K562 (cell line): Measurements from ENCODE around the gene RNF150. TPM values are rescaled to one million over a fixed set of nuclear protein-coding genes. Genes with fewer than 3 reads are reported as not detected.

Experiments
- ATAC-seq: fragments of 200-7000 bp; cut with Tn5 transposase; 3 replicates; pipeline ENCODE4 v1.9.1; 2020; ENCODE audit warnings: moderate library complexity
- BruUV-seq: library from RNA; stranded (reverse); fragments of 400-500 nt; replicated peaks from 2 replicates; lab custom pipeline; 2021; lab: Mats Ljungman, UMichigan
- CTCF ChIA-PET: fragments of 300-600 bp; formaldehyde crosslinking; extraction: SDS; loops from one replicate; lab custom pipeline; 2021; ENCODE audit warnings: low intra/inter-chr PET ratio; lab: Yijun Ruan, JAX
- POLR2A ChIA-PET: fragments of 300-600, 350-650 bp; sonication (Branson Sonifier 250); formaldehyde crosslinking; extraction: SDS; loops from one replicate; lab custom pipeline; 2021; ENCODE audit warnings: antibody characterized with exemption, inconsistent platforms; lab: Yijun Ruan, JAX
- DNase-seq, 4 experiments: peaks; one replicate each; pipeline versions ENCODE4 v3.0.0 to v3.0.0-alpha.2; 2011 to 2018; ENCODE audit warnings: low spot score in 3 of 4, mixed read lengths in 3 of 4; ENCODE audit errors: extremely low read depth in 1 of 4
- FAIRE-seq: peaks from 2 replicates; lab custom pipeline; 2011; peaks lifted over from hg19 to GRCh38; lab: Jason Lieb, UNC
- H2AFZ ChIP-seq: 2 replicates; pipeline ENCODE4 v1.6.0; 2011; ENCODE audit warnings: low read depth, low read length, control low read depth, inconsistent platforms
- H3K27ac ChIP-seq: fragments of 200-600 bp; 3 replicates; pipeline ENCODE4 v1.8.0; 2011; ENCODE audit warnings: low read depth, mild to moderate bottlenecking, control low read depth, inconsistent platforms, low read length, moderate library complexity, mixed read lengths; ENCODE audit errors: extremely low read depth
- H3K27me3 ChIP-seq, 2 experiments: fragments of 300-600 bp in 1 of 2; 2 replicates in 1 of 2; 3 replicates in 1 of 2; pipeline versions ENCODE4 v1.6.0 to v1.8.0; 2011; ENCODE audit warnings: inconsistent platforms in 2 of 2, low read length in 2 of 2, mild to moderate bottlenecking in 1 of 2, mixed read lengths in 1 of 2, moderate library complexity in 1 of 2; ENCODE audit not compliant: control insufficient read depth in 2 of 2, insufficient read depth in 2 of 2
- H3K36me3 ChIP-seq: fragments of 300-600 bp; 3 replicates; pipeline ENCODE4 v1.8.0; 2011; ENCODE audit warnings: mild to moderate bottlenecking, low read length, inconsistent platforms; ENCODE audit not compliant: control insufficient read depth, insufficient read depth
- H3K4me1 ChIP-seq, 2 experiments: fragments of 200-600 bp in 1 of 2; replicated peaks in 1 of 2; 2 replicates in 1 of 2; 3 replicates in 1 of 2; pipeline versions ENCODE4 v1.5.1 to v1.8.0; 2011; ENCODE audit warnings: inconsistent platforms in 2 of 2, low read length in 2 of 2, mild to moderate bottlenecking in 1 of 2, mixed read lengths in 1 of 2, moderate library complexity in 1 of 2; ENCODE audit not compliant: control insufficient read depth in 2 of 2, insufficient read depth in 2 of 2
- H3K4me2 ChIP-seq: 2 replicates; pipeline ENCODE4 v1.6.1; 2011; ENCODE audit warnings: low read length, control low read depth, inconsistent platforms, mixed read lengths; ENCODE audit not compliant: insufficient read depth
- H3K4me3 ChIP-seq: fragments of 200-600 bp; sonication (generic), shearing (Covaris generic); 2 replicates; pipeline ENCODE4 v1.5.1; 2016; ENCODE audit warnings: control low read depth, inconsistent platforms
- H3K79me2 ChIP-seq: fragments of 200-600 bp; 3 replicates; pipeline ENCODE4 v1.8.0; 2011; ENCODE audit warnings: low read length, inconsistent platforms; ENCODE audit not compliant: control insufficient read depth, insufficient read depth
- H3K9ac ChIP-seq, 2 experiments: 2 replicates each; pipeline versions ENCODE4 v1.6.0 to v1.6.1; 2011; ENCODE audit warnings: low read depth in 2 of 2, low read length in 2 of 2, control low read depth in 1 of 2, inconsistent platforms in 1 of 2, mild to moderate bottlenecking in 1 of 2, mixed read lengths in 1 of 2; ENCODE audit not compliant: insufficient read depth in 1 of 2
- H3K9me1 ChIP-seq: one replicate; pipeline ENCODE4 v1.6.0; 2011; ENCODE audit warnings: inconsistent platforms, mild to moderate bottlenecking, low read length, moderate library complexity; ENCODE audit not compliant: control insufficient read depth, insufficient read depth
- H3K9me3 ChIP-seq: replicated peaks from 2 replicates; pipeline ENCODE4 v1.5.1; 2011; ENCODE audit warnings: low read depth, low read length, inconsistent platforms; ENCODE audit not compliant: control insufficient read depth, insufficient read depth
- H4K20me1 ChIP-seq: replicated peaks from 2 replicates; pipeline ENCODE4 v1.6.1; 2011; ENCODE audit warnings: low read length, inconsistent platforms, mixed read lengths; ENCODE audit not compliant: control insufficient read depth, insufficient read depth
- ARHGAP35 ChIP-seq: fragments of 450-650 bp; IDR thresholded peaks from 2 replicates; pipeline ENCODE4 v1.6.1; 2018; ENCODE audit not compliant: partially characterized antibody
- CCAR2 ChIP-seq: fragments of 200-400 bp; formaldehyde crosslinking; IDR thresholded peaks from 2 replicates; pipeline ENCODE4 v1.6.1; 2017; ENCODE audit warnings: mild to moderate bottlenecking, low read depth, low read length
- CXXC5 ChIP-seq: fragments of 250-450 bp; sonication (Bioruptor Pico); IDR thresholded peaks from 2 replicates; pipeline ENCODE4 v1.8.0; 2022; ENCODE audit warnings: inconsistent platforms, mild to moderate bottlenecking, moderate library complexity
- FOXJ3 ChIP-seq: sonication (generic); formaldehyde crosslinking; IDR thresholded peaks from 2 replicates; pipeline ENCODE4 v1.4.0; 2020; ENCODE audit warnings: mild to moderate bottlenecking, missing genetic modification reagents
- FOXK1 ChIP-seq: sonication (generic); formaldehyde crosslinking; IDR thresholded peaks from 2 replicates; pipeline ENCODE4 v1.8.0; 2022; ENCODE audit warnings: missing genetic modification reagents, mild to moderate bottlenecking, borderline replicate concordance
- HMG20B ChIP-seq: fragments of 250-450 bp; sonication (Bioruptor Pico); IDR thresholded peaks from 2 replicates; pipeline ENCODE4 v1.5.0; 2021; ENCODE audit warnings: mild to moderate bottlenecking
- KDM1A ChIP-seq, 2 experiments: fragments of 450-650 bp; IDR thresholded peaks; 2 replicates each; pipeline ENCODE4 v1.6.1; 2016; ENCODE audit warnings: mild to moderate bottlenecking in 2 of 2
- LCOR ChIP-seq: sonication (generic); formaldehyde crosslinking; IDR thresholded peaks from 2 replicates; pipeline ENCODE4 v1.8.0; 2022; ENCODE audit warnings: mild to moderate bottlenecking, missing genetic modification reagents
- RBM39 ChIP-seq: fragments of 200-400 bp; formaldehyde crosslinking; optimal IDR thresholded peaks from 2 replicates; pipeline ENCODE3; 2018; ENCODE audit warnings: low read depth, low read length
- SP1 ChIP-seq: sonication (generic); formaldehyde crosslinking; IDR thresholded peaks from 2 replicates; pipeline ENCODE4 v1.8.1; 2022; ENCODE audit warnings: mild to moderate bottlenecking, missing genetic modification reagents
- SREBF1 ChIP-seq: fragments of 150-350 bp; IDR thresholded peaks from 2 replicates; pipeline ENCODE4 v1.6.1; 2014; ENCODE audit warnings: antibody characterized with exemption, low read depth, low read length, borderline replicate concordance
- SRF ChIP-seq, 2 experiments: fragments of 250-450, 450-650 bp in 1 of 2; sonication (Bioruptor Pico) in 1 of 2; sonication (generic) in 1 of 2; formaldehyde crosslinking; IDR thresholded peaks; 2 replicates each; pipeline versions ENCODE4 v1.5.0 to v1.5.1; 2020 to 2022; ENCODE audit warnings: mild to moderate bottlenecking in 1 of 2, missing genetic modification reagents in 1 of 2
- STAT5B ChIP-seq: fragments of 250-450 bp; sonication (Bioruptor Pico); IDR thresholded peaks from 2 replicates; pipeline ENCODE4 v1.8.0; 2021; ENCODE audit warnings: mild to moderate bottlenecking, inconsistent platforms
- TOE1 ChIP-seq, 2 experiments: fragments of 450-650 bp in 1 of 2; sonication (generic) in 1 of 2; formaldehyde crosslinking in 1 of 2; IDR thresholded peaks; 2 replicates each; pipeline versions ENCODE4 v1.7.1 to v1.8.0; 2016 to 2022; ENCODE audit warnings: borderline replicate concordance in 2 of 2, mild to moderate bottlenecking in 2 of 2, antibody characterized with exemption in 1 of 2, inconsistent platforms in 1 of 2, low read depth in 1 of 2, missing genetic modification reagents in 1 of 2, moderate library complexity in 1 of 2
- ZNF507 ChIP-seq: conservative IDR thresholded peaks from 2 replicates; pipeline ENCODE4 v1.6.1; 2017; ENCODE audit warnings: missing genetic modification characterization, missing compliant biosample characterization
- ZNF57 ChIP-seq: fragments of 450-650 bp; formaldehyde crosslinking; IDR thresholded peaks from 2 replicates; pipeline ENCODE4 v1.4.0; 2020; ENCODE audit warnings: mild to moderate bottlenecking, moderate library complexity
- WGBS: fragments of 100-300 bp; shearing (Covaris generic); methylation state at CpG from one replicate; pipeline ENCODE4 v1.1.6; 2016; ENCODE audit warnings: low coverage, mixed read lengths; ENCODE audit not compliant: insufficient coverage; ENCODE audit errors: missing lambda C conversion rate; 5-methylcytosine and 5-hydroxymethylcytosine counted together
- in situ Hi-C: fragments of 300-500 bp; cut with MboI; formaldehyde crosslinking; loops from 4 replicates; pipeline ENCODE4 v1.15.0; 2018; ENCODE audit warnings: inconsistent platforms, mixed read lengths
- intact Hi-C: fragments of 100-400 bp; cut with micrococcal nuclease; formaldehyde crosslinking; loops from 2 replicates; pipeline ENCODE4 v1.14.2; 2022
- polyA plus RNA-seq, 8 experiments: library from polyadenylated mRNA; depleted of rRNA in 4 of 8; stranded (reverse) in 5 of 8; unstranded in 3 of 8; fragments of >200 nt; fragmentation: Nextera tagmentation in 2 of 8; fragmentation: Illumina TruSeq in 1 of 8; extraction: Ambion mirVana in 2 of 8; extraction: Trizol in 1 of 8; gene quantifications; 2 replicates each; pipeline versions ENCODE4 v1.2.1 to v1.2.3, GENCODE V29; 2011 to 2014; ENCODE audit warnings: inconsistent platforms in 1 of 8, missing spikeins in 1 of 8
- total RNA-seq, 7 experiments: library from RNA; depleted of rRNA in 6 of 7; stranded (reverse); fragments of >200 nt in 6 of 7; fragmentation: Illumina TruSeq in 2 of 7; extraction: Trizol in 2 of 7; gene quantifications; 2 replicates each; pipeline versions ENCODE4 v1.2.1 to v1.2.3, GENCODE V29; 2011 to 2021; ENCODE audit warnings: low replicate concordance in 1 of 7
- TF ChIP-seq, protein P1 (sequence below), 2 experiments: fragments of 150-350 bp in 1 of 2; IDR thresholded peaks; 2 replicates each; pipeline ENCODE4 v1.6.1; 2012 to 2016; ENCODE audit warnings: low read depth in 2 of 2, low read length in 2 of 2, mild to moderate bottlenecking in 1 of 2, moderate library complexity in 1 of 2
- TF ChIP-seq, protein P2 (sequence below): fragments of 450-650 bp; formaldehyde crosslinking; IDR thresholded peaks from 2 replicates; pipeline ENCODE4 v1.4.0; 2020; ENCODE audit warnings: mild to moderate bottlenecking, moderate library complexity

Gene RNF150
- total and polyA plus RNA-seq, 9 of the 15 experiments (the other 6 are each of a cell fraction or from before 2014, with no cell fraction given): 0.09 TPM; not detected in 8

DNA sequence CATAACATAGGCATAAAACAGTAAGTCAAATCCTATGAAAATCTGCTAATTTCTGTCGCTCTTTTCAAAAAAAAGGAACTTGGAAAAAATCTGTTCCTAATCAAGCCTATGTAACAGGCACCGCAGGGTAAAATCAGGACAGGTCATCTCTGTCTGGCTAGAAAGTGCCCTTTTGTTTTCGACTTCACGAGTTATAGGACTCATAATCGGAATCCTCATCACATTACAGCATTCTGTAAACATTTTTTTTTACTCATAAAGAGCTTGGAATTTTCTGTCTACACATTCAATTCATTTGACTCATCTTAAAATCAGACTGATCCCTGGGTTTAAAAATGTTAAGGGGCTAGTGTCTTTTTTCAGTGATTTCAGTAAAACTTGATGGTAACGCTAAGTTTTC is 195.4 kb downstream of the RNF150 start:
- no peaks in the 10 kb centered on the region for H3K9me3 ChIP-seq
- ATAC-seq (no peak), FAIRE-seq (no peak), DNase-seq (no peak)
- WGBS: 0% methylated on average over 6 of the region's 6 CpGs
- intact Hi-C loops: no loop called here
- H3K36me3 ChIP-seq: no peaks in the 10 kb centered on the region
- CTCF ChIA-PET: interaction anchor here (0.6 kb wide), 1 partner anchor 156 kb away, joined by 3 read pairs; no protein-coding TSS in a partner anchor
- TF ChIP-seq SP1 (CRISPR knock-in tag) (no peak), TOE1 (IDR thresholded peaks at IDR 0.05; ENCODE audit: borderline replicate concordance) (no peak), TOE1 (CRISPR knock-in tag; IDR thresholded peaks at IDR 0.05; ENCODE audit: borderline replicate concordance, low read depth) (no peak), ARHGAP35 (no peak), STAT5B (CRISPR knock-in tag) (no peak), RBM39 (no peak), CCAR2 (no peak), LCOR (CRISPR knock-in tag) (no peak), KDM1A (IDR thresholded peaks at IDR 0.05) (no peak), ZNF507 (tag) (no peak), SREBF1 (no peak), HMG20B (no peak), FOXJ3 (CRISPR knock-in tag) (no peak), CXXC5 (CRISPR knock-in tag) (no peak), FOXK1 (CRISPR knock-in tag) (no peak), SRF (CRISPR knock-in tag; IDR thresholded peaks at IDR 0.05) (no peak), ZNF57 (no peak)
- TF ChIP-seq, protein P1, sequence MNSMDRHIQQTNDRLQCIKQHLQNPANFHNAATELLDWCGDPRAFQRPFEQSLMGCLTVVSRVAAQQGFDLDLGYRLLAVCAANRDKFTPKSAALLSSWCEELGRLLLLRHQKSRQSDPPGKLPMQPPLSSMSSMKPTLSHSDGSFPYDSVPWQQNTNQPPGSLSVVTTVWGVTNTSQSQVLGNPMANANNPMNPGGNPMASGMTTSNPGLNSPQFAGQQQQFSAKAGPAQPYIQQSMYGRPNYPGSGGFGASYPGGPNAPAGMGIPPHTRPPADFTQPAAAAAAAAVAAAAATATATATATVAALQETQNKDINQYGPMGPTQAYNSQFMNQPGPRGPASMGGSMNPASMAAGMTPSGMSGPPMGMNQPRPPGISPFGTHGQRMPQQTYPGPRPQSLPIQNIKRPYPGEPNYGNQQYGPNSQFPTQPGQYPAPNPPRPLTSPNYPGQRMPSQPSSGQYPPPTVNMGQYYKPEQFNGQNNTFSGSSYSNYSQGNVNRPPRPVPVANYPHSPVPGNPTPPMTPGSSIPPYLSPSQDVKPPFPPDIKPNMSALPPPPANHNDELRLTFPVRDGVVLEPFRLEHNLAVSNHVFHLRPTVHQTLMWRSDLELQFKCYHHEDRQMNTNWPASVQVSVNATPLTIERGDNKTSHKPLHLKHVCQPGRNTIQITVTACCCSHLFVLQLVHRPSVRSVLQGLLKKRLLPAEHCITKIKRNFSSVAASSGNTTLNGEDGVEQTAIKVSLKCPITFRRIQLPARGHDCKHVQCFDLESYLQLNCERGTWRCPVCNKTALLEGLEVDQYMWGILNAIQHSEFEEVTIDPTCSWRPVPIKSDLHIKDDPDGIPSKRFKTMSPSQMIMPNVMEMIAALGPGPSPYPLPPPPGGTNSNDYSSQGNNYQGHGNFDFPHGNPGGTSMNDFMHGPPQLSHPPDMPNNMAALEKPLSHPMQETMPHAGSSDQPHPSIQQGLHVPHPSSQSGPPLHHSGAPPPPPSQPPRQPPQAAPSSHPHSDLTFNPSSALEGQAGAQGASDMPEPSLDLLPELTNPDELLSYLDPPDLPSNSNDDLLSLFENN (IDR thresholded peaks at IDR 0.05; ENCODE audit: low read depth in 2 of 2, low read length in 2 of 2): no peak
- TF ChIP-seq, protein P2, sequence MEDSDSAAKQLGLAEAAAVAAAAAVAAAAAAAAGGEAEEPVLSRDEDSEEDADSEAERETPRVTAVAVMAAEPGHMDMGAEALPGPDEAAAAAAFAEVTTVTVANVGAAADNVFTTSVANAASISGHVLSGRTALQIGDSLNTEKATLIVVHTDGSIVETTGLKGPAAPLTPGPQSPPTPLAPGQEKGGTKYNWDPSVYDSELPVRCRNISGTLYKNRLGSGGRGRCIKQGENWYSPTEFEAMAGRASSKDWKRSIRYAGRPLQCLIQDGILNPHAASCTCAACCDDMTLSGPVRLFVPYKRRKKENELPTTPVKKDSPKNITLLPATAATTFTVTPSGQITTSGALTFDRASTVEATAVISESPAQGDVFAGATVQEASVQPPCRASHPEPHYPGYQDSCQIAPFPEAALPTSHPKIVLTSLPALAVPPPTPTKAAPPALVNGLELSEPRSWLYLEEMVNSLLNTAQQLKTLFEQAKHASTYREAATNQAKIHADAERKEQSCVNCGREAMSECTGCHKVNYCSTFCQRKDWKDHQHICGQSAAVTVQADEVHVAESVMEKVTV (CRISPR knock-in tag): no peak
- no peaks in the 10 kb centered on the region for H3K79me2 ChIP-seq
- no peak overlapping the region for H2AFZ ChIP-seq
- in situ Hi-C loops: no loop called here
- BruUV-seq: no TSS peak
- no peak overlapping the region for H3K9ac ChIP-seq
- no peaks in the 10 kb centered on the region for H3K4me1 ChIP-seq
- H3K4me3 ChIP-seq: no peak overlapping the region
- POLR2A ChIA-PET: no interaction called here
- no peak overlapping the region for H3K27ac ChIP-seq
- H3K27me3 ChIP-seq: no peaks in the 10 kb centered on the region; a peak in 1 of 5 replicates
- no peak overlapping the region for H3K4me2 ChIP-seq
- H3K9me1 ChIP-seq: no peaks in the 10 kb centered on the region
- no peaks in the 10 kb centered on the region for H4K20me1 ChIP-seq
